GM19328 (cell line): Measurements from ENCODE around the gene DGCR6L.
"Not testable (repeated sequence)": the region's sequence is repeated elsewhere in the genome, so short reads cannot be mapped to it uniquely, and the experiment has no call there.

Experiments used
- ATAC-seq: cut with Tn5 transposase; IDR thresholded peaks from one replicate; pipeline ENCODE4 v1.9.1; 2021; ENCODE audit warnings: mild to moderate bottlenecking, moderate library complexity; ENCODE audit not compliant: unreplicated experiment

DGCR6L gene

DNA sequence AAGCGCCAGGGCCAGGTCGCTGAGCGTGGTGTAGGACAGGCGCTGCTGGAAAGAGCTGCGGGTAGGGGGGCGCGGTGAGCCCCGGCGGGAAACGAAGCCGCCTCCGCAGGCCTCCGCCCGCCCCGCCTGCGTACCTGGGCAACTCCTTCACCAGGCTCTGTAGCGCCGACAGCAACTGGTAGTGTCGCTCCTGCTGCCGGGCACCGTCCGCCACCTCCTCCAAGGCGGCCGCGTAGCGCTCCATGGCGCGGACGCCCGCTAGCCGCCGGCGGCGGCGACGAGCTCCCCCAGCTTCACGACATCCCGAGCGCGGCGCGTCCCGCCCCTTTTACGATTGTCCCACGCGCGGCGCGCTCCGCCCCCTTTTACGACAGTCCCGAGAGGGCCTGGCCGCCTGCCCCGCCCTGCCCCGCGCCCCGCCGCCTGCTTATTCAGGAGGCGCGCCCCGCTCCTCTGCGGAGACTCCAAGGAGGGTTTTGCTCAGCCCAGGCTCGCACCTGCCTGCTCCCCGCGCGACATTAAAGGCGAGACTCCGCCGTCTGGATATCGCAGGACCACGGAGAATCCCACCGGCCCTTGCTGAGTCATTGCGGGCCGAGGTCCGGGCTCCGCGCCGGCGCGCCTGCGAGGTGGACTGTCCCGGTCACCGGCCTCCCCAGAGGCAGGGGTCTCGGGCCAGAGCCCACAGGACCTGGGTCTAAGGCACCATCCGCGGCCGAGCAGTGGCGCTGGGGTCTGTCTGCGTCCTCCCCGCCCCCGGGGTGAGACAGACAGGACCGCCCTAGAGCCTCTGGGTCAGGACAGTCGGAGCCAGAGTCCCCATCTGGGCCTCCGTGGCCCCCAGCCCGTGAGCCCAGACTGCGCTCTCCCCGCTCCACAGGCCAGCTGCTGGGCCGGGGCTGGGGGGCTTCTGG is at the start of gene DGCR6L:
Gene DGCR6L, minus strand, starts transcription at position 316 of the 914 bp plus-strand sequence. Its CDS starts 72 bp downstream, at position 244.
- ATAC-seq: peak; percentile 68

DNA sequence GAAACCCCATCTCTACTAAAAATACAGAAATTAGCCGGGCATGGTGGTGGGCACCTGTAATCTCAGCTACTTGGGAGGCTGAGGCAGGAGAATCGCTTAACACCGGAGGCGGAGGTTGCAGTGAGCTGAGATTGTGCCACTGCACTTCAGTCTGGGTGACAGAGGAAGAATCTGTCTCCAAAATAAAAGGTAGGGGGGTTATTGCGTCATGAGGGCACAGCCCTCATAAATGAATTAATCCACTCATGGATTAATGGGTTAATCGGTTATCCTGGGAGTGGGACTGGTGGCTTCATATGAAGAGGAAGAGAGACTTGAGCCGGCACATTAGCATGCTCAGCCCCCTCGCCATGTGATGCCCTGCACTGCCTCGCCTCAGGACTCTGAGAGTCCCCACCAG is 49.0 kb upstream of the DGCR6L start:
- ATAC-seq: not testable (repeated sequence)

DNA sequence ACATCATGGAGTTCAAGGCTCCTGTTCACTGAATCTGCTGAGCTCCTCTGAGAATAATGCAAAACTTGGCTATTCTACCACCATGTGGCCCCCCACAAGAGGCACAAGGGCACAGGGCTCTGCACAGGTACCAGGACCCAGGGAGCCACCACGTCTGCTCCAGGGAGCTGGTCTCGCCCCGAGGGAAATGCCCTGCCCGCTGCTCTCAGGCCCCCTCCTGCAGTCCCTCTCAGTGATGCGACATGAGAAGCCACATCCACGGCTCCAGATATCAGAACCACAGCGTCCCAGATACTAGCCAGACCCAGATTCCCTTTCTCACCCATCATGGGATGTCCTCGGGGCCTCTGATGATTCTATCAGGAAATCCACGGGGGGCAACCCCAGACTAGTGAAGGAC is 47.0 kb upstream of the DGCR6L start:
- ATAC-seq: not testable (repeated sequence)

DNA sequence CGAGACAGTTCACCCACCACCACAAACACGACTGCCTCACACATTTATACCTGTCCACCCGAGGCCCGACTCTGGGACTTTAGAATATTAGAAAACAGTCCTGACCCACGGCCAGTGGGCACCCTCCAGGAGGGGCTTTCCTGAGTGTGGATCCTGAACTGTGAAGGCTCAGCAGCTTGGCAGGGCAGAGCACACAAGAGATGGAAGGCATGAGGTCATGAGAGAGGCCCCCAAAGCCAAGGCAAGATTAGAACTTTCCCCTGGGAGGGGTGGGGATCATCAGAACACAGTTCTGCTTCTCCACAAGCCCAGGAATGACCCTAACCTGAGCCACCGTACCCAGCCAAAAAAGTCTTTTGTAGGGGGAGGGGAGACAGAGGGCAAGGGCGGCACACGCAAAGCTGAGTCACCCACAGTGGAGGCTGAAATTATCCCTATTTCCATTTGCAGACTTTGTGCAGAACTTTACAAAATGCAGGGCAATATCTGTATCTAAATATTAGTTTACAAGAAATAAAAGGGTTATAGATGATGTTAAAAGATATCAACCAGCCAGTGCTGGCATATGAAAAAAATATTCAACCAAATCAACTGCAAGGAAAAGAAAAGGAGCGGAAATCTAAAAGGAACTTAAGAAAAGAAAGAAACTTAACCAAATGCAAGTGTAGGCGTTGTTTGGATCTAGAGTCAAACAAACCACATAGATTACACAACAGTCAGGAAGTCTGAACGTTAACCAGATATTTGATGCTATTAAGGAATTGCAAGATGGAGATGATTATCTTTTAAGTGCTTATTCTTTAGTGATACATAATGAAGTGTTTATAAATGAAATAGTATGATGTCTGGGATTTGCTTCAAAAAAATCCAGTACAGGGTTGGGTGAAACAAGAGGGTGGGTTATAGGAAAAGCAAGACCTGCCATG is 44.7 kb upstream of the DGCR6L start:
- not testable (repeated sequence) for ATAC-seq

DNA sequence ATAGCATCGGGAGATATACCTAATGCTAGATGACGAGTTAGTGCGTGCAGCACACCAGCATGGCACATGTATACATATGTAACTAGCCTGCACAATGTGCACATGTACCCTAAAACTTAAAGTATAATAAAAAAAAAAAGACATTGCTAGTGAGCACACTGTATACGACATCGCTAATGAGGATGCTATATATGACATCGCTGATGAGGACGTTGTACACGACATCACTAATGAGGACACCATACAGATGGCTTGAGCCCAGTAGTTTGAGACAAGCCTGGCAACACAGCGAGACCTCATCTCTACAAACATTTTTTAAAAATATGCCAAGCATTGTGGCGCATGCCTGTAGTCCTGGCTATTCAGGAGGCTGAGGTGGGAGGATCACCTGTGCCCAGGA is 42.5 kb upstream of the DGCR6L start:
- not testable (repeated sequence) for ATAC-seq

DNA sequence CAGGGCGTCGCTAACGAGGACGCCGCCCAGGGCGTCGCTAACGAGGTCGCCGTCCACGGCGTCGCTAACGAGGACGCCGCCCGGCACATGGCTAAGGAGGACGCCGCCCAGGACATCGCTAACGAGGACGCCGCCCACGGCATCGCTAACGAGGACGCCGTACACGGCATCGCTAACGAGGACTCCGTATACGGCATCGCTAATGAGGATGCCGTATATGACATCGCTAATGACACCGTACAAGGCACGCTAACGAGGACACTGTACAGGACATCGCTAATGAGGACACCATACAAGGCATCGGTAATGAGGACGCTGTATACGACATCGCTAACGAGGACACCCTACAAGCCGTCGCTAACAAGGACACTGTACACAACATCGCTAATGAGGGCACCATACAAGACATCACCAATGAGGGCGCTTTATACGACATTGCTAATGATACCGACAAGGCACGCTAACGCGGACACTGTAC is 41.9 kb upstream of the DGCR6L start:
- ATAC-seq: not testable (repeated sequence)

DNA sequence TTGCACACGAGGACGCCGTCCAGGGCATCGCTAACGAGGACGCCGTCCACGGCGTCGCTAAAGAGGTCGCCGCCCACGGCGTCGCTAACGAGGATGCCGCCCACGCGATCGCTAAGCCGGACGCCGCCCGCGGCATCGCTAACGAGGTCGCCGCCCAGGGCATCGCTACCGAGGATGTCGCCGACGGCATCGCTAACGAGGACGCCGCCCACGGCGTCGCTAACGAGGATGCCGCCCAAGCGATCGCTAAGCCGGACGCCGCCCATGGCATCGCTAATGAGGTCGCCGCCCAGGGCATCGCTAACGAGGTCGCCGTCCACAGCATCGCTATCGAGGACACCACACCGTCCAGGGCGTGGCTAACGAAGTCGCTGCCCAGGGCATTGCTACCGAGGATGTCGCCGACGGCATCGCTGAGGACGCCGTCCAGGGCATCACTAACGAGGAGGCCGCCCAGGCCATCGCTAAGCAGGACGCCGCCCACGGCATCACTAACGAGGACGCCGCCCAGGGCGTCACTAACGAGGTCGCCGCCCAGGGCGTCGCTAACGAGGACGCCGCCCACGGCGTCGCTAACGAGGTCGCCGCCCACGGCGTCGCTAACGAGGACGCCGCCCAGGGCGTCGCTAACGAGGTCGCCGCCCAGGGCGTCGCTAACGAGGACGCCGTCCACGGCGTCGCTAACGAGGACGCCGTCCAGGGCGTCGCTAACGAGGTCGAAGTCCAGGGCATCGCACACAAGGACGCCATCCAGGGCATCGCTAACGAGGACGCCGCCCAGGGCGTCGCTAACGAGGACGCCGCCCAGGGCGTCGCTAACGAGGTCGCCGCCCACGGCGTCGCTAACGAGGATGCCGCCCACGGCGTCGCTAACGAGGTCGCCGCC is 41.2 kb upstream of the DGCR6L start:
- not testable (repeated sequence) for ATAC-seq

DNA sequence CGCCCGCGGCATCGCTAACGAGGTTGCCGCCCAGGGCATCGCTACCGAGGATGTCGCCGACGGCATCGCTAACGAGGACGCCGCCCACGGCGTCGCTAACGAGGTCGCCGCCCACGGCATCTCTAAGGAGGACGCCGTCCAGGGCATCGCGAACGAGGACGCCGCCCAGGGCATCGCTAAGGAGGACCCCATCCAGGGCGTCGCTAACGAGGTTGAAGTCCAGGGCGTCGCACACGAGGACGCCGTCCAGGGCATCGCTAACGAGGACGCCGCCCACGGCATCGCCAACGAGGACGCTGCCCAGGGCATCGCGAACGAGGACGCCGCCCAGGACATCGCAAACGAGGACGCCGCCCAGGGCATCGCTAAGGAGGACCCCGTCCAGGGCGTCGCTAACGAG is 40.4 kb upstream of the DGCR6L start:
- ATAC-seq: not testable (repeated sequence)

DNA sequence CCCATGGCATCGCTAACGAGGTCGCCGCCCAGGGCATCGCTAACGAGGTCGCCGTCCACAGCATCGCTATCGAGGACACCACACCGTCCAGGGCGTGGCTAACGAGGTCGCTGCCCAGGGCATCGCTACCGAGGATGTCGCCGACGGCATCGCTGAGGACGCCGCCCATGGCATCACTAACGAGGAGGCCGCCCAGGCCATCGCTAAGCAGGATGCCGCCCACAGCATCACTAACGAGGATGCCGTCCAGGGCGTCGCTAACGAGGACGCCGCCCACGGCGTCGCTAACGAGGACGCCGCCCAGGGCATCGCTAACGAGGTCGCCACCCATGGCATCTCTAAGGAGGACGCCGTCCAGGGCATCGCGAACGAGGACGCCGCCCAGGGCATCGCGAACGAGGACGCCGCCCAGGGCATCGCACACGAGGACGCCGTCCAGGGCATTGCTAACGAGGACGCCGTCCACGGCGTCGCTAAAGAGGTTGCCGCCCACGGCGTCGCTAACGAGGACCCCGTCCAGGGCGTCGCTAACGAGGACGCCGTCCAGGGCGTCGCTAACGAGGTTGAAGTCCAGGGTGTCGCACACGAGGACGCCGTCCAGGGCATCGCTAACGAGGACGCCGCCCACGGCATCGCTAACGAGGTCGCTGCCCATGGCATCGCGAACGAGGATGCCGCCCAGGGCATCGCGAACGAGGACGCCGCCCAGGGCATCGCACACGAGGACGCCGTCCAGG is 38.8 kb upstream of the DGCR6L start:
- ATAC-seq: not testable (repeated sequence)

DNA sequence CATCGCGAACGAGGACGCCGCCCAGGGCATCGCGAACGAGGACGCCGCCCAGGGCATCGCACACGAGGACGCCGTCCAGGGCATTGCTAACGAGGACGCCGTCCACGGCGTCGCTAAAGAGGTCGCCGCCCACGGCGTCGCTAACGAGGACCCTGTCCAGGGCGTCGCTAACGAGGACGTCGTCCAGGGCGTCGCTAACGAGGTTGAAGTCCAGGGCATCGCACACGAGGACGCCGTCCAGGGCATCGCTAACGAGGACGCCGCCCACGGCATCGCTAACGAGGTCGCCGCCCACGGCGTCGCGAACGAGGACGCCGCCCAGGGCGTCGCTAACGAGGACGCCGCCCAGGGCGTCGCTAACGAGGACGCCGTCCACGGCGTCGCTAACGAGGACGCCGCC is 38.1 kb upstream of the DGCR6L start:
- not testable (repeated sequence) for ATAC-seq

DNA sequence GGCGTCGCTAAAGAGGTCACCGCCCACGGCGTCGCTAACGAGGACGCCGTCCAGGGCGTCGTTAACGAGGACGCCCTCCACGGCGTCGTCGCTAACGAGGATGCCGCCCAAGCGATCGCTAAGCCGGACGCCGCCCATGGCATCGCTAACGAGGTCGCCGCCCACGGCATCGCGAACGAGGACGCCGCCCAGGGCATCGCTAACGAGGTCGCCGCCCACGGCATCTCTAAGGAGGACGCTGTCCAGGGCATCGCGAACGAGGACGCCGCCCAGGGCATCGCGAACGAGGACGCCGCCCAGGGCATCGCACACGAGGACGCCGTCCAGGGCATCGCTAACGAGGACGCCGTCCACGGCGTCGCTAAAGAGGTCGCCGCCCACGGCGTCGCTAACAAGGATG is 37.0 kb upstream of the DGCR6L start:
- ATAC-seq: not testable (repeated sequence)

DNA sequence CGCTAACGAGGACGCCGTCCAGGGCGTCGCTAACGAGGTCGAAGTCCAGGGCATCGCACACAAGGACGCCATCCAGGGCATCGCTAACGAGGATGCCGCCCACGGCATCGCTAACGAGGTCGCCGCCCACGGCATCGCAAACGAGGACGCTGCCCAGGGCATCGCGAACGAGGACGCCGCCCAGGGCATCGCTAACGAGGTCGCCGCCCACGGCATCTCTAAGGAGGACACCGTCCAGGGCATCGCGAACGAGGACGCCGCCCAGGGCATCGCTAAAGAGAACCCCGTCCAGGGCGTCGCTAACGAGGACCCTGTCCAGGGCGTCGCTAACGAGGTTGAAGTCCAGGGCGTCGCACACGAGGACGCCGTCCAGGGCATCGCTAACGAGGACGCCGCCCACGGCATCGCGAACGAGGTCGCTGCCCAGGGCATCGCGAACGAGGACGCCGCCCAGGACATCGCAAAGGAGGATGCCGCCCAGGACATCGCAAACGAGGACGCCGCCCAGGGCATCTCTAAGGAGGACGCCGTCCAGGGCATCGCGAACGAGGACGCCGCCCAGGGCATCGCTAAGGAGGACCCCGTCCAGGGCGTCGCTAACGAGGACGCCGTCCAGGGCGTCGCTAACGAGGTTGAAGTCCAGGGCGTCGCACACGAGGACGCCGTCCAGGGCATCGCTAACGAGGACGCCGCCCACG is 36.2 kb upstream of the DGCR6L start:
- ATAC-seq: not testable (repeated sequence)

DNA sequence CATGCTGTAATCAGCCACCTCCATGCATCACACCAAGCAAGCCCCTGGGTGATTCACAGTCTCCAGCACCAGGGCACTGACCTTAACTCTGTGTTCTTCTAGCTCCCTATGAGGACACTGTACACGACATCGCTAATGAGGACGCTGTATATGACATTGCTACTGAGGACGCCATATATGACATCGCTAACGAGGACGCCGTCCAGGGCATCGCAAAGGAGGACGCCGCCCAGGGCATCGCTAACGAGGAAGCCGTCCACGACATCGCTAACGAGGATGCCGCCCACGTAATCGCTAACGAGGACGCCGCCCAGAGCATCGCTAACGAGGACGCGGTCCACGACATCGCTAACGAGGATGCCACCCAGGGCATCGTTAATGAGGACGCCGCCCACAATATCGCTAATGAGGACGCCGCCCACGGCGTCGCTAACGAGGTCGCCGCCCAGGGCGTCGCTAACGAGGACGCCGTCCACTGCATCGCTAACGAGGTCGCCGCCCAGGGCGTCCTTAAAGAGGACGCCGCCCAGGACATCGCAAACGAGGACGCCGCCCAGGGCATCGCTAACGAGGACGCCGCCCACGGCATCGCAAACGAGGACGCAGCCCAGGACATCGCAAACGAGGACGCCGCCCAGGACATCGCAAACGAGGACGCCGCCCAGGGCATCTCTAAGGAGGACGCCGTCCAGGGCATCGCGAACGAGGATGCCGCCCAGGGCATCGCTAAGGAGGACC is 34.5 kb upstream of the DGCR6L start:
- no peak for ATAC-seq

DNA sequence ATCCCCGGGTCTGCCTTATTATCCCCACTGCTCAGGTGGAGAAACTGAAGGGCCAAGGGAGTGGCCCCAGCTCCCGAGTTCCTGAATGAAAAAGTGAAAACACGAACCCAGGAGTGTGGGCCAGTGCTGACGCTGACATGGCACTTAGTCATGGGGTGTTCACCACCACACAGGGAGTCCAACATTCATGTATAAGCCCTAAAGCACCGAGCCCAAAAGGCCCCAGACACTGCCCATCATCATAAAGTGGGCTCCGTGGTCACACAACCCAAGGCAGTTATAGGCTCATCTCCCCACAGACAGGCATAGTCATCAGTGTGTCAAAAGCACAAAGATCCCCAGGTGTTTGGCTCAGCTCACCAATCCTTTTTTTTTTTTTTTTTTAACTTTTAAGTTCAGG is 32.7 kb upstream of the DGCR6L start:
- ATAC-seq: not testable (repeated sequence)

DNA sequence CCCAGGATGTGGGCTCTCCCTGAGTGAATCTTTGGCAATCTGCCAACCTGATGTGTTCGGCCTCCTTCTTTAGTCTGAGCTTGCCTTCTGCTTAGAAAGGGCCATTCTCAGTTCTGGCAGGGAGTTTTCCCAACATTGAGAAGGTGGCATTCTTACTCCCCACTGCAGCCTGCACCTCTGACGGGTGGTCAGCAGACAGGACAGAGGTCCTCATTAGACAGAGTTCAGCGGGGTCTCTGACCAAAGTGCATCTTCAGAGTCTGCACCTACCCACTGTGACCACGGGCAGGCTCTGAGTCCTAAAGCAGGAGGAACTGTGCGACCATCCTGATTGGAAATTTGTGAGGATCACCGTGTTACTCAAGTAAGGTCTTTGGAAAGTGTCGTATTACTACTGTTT is 26.7 kb upstream of the DGCR6L start:
- ATAC-seq: not testable (repeated sequence)

DNA sequence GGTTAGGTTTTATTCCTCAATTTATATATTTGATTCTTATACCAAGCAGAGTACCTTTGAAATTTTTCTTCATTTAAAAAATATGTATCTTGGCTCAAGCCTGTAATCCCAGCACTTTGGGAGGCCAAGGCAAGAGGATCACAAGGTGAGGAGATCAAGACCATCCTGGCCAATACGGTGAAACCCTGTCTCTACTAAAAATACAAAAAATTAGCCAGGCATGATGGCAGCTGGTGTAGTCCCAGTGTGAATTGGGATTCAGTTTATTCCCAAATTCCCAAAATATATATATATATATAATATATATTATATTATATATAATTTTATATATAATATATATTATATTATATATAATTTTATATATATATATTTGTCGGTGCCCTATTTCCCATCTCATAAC is 18.4 kb upstream of the DGCR6L start:
- not testable (repeated sequence) for ATAC-seq

DNA sequence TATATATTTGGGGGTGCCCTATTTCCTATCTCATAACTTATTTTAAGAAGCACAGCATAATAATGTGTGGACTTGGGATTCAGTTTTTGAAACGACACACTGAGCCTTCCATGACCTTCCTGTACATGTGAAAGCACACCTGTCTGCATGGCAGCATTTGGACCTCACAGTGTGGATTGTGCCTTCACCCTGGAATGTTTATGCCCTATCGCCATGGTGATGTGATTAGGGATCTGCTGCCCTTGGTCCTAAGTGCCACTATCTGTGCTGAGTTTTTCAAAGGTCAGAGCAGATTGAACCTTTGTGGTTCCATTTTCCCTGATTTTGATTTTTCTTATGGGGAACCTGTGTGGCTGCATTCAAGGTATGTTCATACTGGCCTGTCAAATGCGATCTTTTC is 17.9 kb upstream of the DGCR6L start:
- not testable (repeated sequence) for ATAC-seq

DNA sequence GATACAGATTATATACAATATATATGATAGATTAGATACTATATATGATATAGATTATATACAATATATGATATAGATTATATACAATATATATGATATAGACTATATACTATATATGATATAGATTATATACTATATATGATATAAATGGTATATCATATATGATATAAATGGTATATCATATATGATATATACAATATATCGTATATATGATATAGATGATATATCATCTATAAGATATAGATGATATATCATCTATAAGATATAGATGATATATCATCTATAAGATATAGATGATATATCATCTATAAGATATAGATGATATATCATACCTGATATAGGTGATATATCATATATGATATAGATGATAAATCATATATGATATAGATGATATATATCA is 16.7 kb upstream of the DGCR6L start:
- ATAC-seq: not testable (repeated sequence)
